ENCODE results near the gene RAB26.
"Not testable (repeated sequence)": the region's sequence is repeated elsewhere in the genome, so short reads cannot be mapped to it uniquely, and the experiment has no call there.

DNA sequence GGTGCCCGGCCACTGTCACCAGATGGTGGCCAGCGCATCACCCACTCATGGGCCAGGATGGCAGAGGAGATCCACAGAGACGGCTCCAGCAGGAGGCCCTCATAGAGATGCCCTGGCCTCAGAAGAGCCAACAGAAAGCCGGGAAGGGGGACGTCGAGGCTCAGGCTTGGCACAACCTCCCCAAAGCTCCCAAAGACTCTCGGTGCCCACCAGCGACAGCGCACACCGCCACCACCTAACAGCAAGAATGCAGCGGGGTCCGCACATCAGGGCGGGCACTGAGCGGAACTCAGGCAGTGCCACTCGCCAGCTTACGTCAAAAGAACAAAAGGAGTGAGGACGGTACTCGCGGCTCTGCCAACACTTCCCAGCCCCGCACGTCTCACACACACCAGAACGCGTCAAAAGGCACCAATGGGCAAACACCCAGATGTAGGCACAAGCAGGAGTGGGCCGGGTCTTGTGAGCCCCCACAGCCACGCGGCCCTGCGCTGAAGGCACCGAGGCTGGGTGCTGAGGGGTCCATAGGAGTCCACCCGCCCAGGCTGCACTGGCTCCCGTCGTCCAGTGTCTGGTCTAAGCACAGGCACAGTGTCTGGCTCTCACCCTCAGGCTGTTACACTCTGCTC is 21.4 kb upstream of the RAB26 start:
- TF ChIP-seq, protein P1, sequence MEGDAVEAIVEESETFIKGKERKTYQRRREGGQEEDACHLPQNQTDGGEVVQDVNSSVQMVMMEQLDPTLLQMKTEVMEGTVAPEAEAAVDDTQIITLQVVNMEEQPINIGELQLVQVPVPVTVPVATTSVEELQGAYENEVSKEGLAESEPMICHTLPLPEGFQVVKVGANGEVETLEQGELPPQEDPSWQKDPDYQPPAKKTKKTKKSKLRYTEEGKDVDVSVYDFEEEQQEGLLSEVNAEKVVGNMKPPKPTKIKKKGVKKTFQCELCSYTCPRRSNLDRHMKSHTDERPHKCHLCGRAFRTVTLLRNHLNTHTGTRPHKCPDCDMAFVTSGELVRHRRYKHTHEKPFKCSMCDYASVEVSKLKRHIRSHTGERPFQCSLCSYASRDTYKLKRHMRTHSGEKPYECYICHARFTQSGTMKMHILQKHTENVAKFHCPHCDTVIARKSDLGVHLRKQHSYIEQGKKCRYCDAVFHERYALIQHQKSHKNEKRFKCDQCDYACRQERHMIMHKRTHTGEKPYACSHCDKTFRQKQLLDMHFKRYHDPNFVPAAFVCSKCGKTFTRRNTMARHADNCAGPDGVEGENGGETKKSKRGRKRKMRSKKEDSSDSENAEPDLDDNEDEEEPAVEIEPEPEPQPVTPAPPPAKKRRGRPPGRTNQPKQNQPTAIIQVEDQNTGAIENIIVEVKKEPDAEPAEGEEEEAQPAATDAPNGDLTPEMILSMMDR (conservative IDR thresholded peaks at IDR 0.05 in 1 of 2, IDR thresholded peaks at IDR 0.05 in 1 of 2; ENCODE audit: low read depth in 1 of 2, low read length in 2 of 2), result not testable (repeated sequence)
- not testable (repeated sequence) for TF ChIP-seq EZH2 (IDR thresholded peaks at IDR 0.05; ENCODE audit: low read length, missing control alignments)
